Activated CD4-positive, alpha-beta T cell treated with anti-CD3 and anti-CD28 coated beads for 36 hours (primary cell): ENCODE data around the gene UBALD2. TPM values are rescaled to one million over a fixed set of nuclear protein-coding genes. Genes with fewer than 3 reads are reported as not detected.
A peak's percentile ranks its signal among the peaks of the same experiment; 100 is the strongest.
"Not testable (repeated sequence)": the region's sequence is repeated elsewhere in the genome, so short reads cannot be mapped to it uniquely, and the experiment has no call there.

ENCODE experiments used
- ATAC-seq: fragments of 200-7000 bp; cut with Tn5 transposase; one replicate; pipeline ENCODE4 v1.10.0; 2021; ENCODE audit warnings: mild to moderate bottlenecking, moderate library complexity
- CTCF ChIA-PET: fragments of 350-600 bp; sonication (Branson Sonifier 250); formaldehyde crosslinking; loops from one replicate; lab custom pipeline; 2021; ENCODE audit warnings: antibody characterized with exemption; lab: Charles Lee
- POLR2A ChIA-PET: fragments of 350-600 bp; sonication (Branson Sonifier 250); formaldehyde crosslinking; loops from one replicate; lab custom pipeline; 2021; ENCODE audit warnings: antibody characterized with exemption, inconsistent platforms; lab: Charles Lee
- DNase-seq: peaks from one replicate; pipeline ENCODE4 v3.0.0-alpha.2; 2020
- H3K27ac Mint-ChIP-seq: one replicate; pipeline ENCODE4 v1.8.0; 2021; ENCODE audit warnings: mixed read lengths
- H3K27me3 Mint-ChIP-seq: one replicate; pipeline ENCODE4 v1.8.0; 2021; ENCODE audit warnings: mixed read lengths
- H3K36me3 Mint-ChIP-seq: one replicate; pipeline ENCODE4 v1.8.0; 2021; ENCODE audit warnings: low read depth, mixed read lengths
- H3K4me1 Mint-ChIP-seq: one replicate; pipeline ENCODE4 v1.8.0; 2021; ENCODE audit warnings: mixed read lengths
- H3K4me3 Mint-ChIP-seq: one replicate; pipeline ENCODE4 v1.8.0; 2021; ENCODE audit warnings: mild to moderate bottlenecking, moderate library complexity, mixed read lengths
- H3K9me3 Mint-ChIP-seq: one replicate; pipeline ENCODE4 v1.8.0; 2021; ENCODE audit warnings: low read depth, mixed read lengths
- intact Hi-C, 2 experiments: fragments of 100-400 bp; cut with DNase I in 1 of 2; cut with micrococcal nuclease in 1 of 2; formaldehyde crosslinking; loops; one replicate each; pipeline versions ENCODE4 v1.14.2 to v1.15.1; 2022 to 2024; cut with DNase I, micrococcal nuclease
- total RNA-seq, 2 experiments: library from RNA; stranded (reverse); gene quantifications; one replicate each; pipeline ENCODE4 v1.2.3, GENCODE V29; 2021

Gene UBALD2
- total RNA-seq, 2 experiments from 2014 or later, result 299 to 639 TPM

DNA sequence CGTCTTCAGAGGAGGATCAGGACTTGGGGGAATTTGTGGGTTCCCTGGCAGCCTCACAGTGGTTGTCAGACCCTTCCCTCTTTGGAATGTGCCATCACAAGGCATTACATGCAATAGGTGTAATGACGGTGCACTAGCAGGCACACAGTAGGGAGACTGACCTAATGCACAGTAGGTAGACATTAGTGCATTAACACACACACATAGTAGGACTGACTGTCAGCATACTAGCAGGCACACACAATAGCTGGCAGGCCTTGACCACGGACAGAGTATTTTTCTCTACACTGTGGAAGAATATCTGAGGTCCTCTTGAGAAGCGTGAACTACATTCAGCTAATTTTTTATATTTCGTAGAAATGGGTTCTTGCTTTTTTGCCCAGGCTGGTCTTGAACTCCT, 10.9 kb upstream of the UBALD2 start:
- Mint-ChIP-seq H3K27me3 (no peaks in the 10 kb centered on the region), H3K27ac (no peak overlapping the region), H3K9me3 (no peaks in the 10 kb centered on the region), H3K4me1 (peaks cover 39% of the 10 kb centered on the region), H3K36me3 (no peaks in the 10 kb centered on the region), H3K4me3 (no peak overlapping the region)
- ChIA-PET POLR2A (interaction anchor here (0.7 to 3.1 kb wide), 3 partner anchors 13 to 48 kb away, joined by 3 to 36 read pairs (median 5); no protein-coding TSS in a partner anchor), CTCF (no interaction called here)
- DNase-seq, result no peak
- no peak for ATAC-seq
- intact Hi-C loops, result no loop called here

- intact Hi-C loops, result loop anchor here in 1 of 2 experiments (1.0 kb wide), 1 partner anchor 8 kb away; no protein-coding TSS in a partner anchor
- ChIA-PET CTCF (interaction anchor here (0.6 to 1.3 kb wide), 7 partner anchors 8 to 75 kb away, joined by 3 to 5 read pairs (median 3); no protein-coding TSS in a partner anchor), POLR2A (interaction anchor here (0.7 to 3.1 kb wide), 9 partner anchors 9 to 76 kb away, joined by 3 to 36 read pairs (median 7); partner anchors contain the start of gene UBALD2)
- no peaks in the 10 kb centered on the region for H3K9me3 Mint-ChIP-seq
- no peak for ATAC-seq
- H3K4me3 Mint-ChIP-seq, result no peak overlapping the region
- no peak for DNase-seq
- H3K27ac Mint-ChIP-seq, result peak overlapping the region; percentile 81
- H3K36me3 Mint-ChIP-seq, result no peaks in the 10 kb centered on the region
- H3K27me3 Mint-ChIP-seq, result no peaks in the 10 kb centered on the region
- H3K4me1 Mint-ChIP-seq, result peaks cover 39% of the 10 kb centered on the region
These were observed 9.2 kb upstream of the UBALD2 start for GRCh38 chr17:76255801-76256429.

- ATAC-seq (peak; percentile 75), DNase-seq (peak; percentile 61)
- H3K27me3 Mint-ChIP-seq, H3K36me3 Mint-ChIP-seq, H3K9me3 Mint-ChIP-seq: not testable (repeated sequence)
- intact Hi-C loops, result loop anchor here in 1 of 2 experiments (1.0 kb wide), 1 partner anchor 8 kb away; no protein-coding TSS in a partner anchor
- peaks cover 36% of the 10 kb centered on the region for H3K4me1 Mint-ChIP-seq
- peak overlapping the region; percentile 81 for H3K27ac Mint-ChIP-seq
- ChIA-PET POLR2A (interaction anchor here (0.7 to 3.1 kb wide), 10 partner anchors 8 to 77 kb away, joined by 3 to 36 read pairs (median 6); partner anchors contain the start of gene UBALD2), CTCF (interaction anchor here (0.6 to 1.3 kb wide), 8 partner anchors 9 to 76 kb away, joined by 3 to 5 read pairs (median 3); no protein-coding TSS in a partner anchor)
- H3K4me3 Mint-ChIP-seq, result peak overlapping the region; percentile 54
These were observed 8.6 kb upstream of the UBALD2 start for GRCh38 chr17:76256430-76257050.

- intact Hi-C loops, result loop anchor here (10.0 kb wide), 2 partner anchors 475 to 1195 kb away; partner anchors contain the start of genes MFSD11 (in 1 of the 2) and SRSF2 (in 1 of the 2)
- H3K27ac Mint-ChIP-seq, result no peak overlapping the region
- ChIA-PET POLR2A (no interaction called here), CTCF (interaction anchor here (1.0 to 1.7 kb wide), 2 partner anchors 8 to 68 kb away, joined by 4 to 6 read pairs; no protein-coding TSS in a partner anchor)
- ATAC-seq (no peak), DNase-seq (no peak)
- H3K4me1 Mint-ChIP-seq, result peaks cover 49% of the 10 kb centered on the region
- H3K27me3 Mint-ChIP-seq, result no peaks in the 10 kb centered on the region
- H3K4me3 Mint-ChIP-seq, result no peak overlapping the region
- H3K9me3 Mint-ChIP-seq, result no peaks in the 10 kb centered on the region
- H3K36me3 Mint-ChIP-seq, result no peaks in the 10 kb centered on the region
These were observed 4.9 kb upstream of the UBALD2 start for GRCh38 chr17:76260220-76260619.

DNA sequence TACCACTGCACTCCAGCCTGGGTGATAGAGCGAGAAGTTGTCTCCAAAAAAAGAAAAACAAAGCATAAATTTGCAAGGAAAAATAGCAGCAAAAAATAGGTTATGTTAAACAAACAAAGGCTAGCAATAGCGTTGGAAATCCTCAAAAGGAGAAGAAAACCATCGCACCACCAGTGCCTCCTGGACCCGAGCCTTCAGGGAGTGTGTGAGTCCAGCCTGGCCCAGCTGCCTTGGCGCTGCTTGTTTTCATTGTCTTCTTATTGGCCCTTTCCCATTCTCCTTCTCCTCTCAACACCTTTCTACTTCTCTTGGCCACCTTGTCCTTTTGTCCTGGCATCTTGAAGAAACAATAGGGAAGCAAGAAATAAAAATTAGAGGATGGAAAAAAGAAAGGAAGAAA, 4.5 kb upstream of the UBALD2 start:
- Mint-ChIP-seq H3K36me3 (no peaks in the 10 kb centered on the region), H3K9me3 (no peaks in the 10 kb centered on the region), H3K4me3 (no peak overlapping the region), H3K27ac (peak overlapping the region; percentile 10), H3K27me3 (no peaks in the 10 kb centered on the region), H3K4me1 (peaks cover 45% of the 10 kb centered on the region)
- ChIA-PET POLR2A (no interaction called here), CTCF (interaction anchor here (1.0 to 1.7 kb wide), 3 partner anchors 9 to 68 kb away, joined by 4 to 6 read pairs (median 4); no protein-coding TSS in a partner anchor)
- intact Hi-C loops, result loop anchor here (10.0 kb wide), 2 partner anchors 474 to 1194 kb away; partner anchors contain the start of genes MFSD11 (in 1 of the 2) and SRSF2 (in 1 of the 2)
- ATAC-seq (no peak), DNase-seq (no peak)

DNA sequence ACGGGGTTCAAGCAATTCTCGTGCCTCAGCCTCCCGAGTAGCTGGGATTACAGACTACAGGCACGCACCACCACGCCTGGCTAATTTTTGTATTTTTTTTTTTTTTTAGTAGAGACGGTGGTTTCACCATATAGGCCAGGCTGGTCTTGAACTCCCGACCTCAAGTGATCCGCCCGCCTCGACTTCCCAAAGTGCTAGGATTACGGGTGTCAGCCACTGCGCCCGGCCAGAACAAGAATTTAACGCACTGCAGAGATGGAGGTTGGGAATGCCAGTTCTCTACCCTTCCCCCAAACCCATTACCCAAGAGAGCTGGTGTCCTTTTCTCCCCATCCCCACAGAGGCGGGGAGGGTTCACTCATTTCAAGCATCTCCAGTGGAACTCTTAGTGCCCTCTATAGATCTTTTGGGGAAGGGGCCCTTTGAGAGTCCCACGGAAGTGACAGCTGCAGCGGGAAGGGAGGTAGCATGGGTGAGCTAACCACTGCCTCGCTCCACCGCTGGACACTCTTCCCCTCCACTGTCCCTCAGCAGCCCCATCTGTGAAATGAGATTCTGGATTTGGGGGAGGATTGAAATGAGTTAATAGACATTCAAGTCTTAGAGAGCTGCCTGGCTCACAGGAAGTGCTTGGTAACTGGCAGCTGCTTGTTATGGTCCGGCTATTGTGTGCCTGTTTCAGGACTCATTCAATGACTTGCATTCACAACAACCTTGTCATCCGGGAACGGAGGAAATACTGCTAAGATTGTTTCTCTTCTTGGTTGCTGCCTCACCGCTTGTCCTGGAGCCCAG, 3.5 kb upstream of the UBALD2 start:
- Mint-ChIP-seq H3K27ac (peak overlapping the region; percentile 85), H3K4me3 (peak overlapping the region; percentile 8), H3K9me3 (no peaks in the 10 kb centered on the region), H3K36me3 (peaks cover 9% of the 10 kb centered on the region), H3K27me3 (no peaks in the 10 kb centered on the region), H3K4me1 (peaks cover 35% of the 10 kb centered on the region)
- POLR2A ChIA-PET, result interaction anchor here (0.6 to 0.9 kb wide), 4 partner anchors 10 to 482 kb away, joined by 3 to 6 read pairs (median 3); no protein-coding TSS in a partner anchor
- CTCF ChIA-PET, result interaction anchor here (0.6 to 1.7 kb wide), 9 partner anchors 10 to 1673 kb away, joined by 3 to 6 read pairs (median 4); no protein-coding TSS in a partner anchor
- peak; percentile 54 for DNase-seq
- intact Hi-C loops, result loop anchor here (10.0 kb wide), 2 partner anchors 473 to 1193 kb away; partner anchors contain the start of genes MFSD11 (in 1 of the 2) and SRSF2 (in 1 of the 2)
- no peak for ATAC-seq

GRCh38 chr17:76262732-76263344, 2.3 kb upstream of the UBALD2 start:
- H3K4me1 Mint-ChIP-seq, result peaks cover 35% of the 10 kb centered on the region
- intact Hi-C loops, result loop anchor here (10.0 kb wide), 2 partner anchors 472 to 1192 kb away; partner anchors contain the start of genes MFSD11 (in 1 of the 2) and SRSF2 (in 1 of the 2)

DNA sequence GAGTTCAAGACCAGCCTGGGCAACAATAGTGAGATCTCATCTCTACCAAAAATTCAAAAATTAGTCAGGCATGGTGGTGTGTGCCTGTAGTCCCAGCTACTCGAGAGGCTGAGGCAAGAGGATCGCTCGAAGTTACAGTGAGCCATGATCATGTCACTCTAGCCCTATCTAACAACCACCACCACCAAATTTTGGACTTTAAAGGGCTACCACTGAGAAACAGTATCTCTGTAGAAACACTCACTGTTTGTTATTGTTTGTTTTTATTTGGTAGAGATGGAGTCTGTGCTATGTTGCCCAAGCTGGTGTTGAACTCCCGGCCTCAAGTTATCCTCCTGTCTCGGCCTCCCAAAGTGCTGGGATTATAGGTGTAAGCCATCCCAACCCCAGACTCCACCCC, 1.3 kb upstream of the UBALD2 start:
- H3K4me3 Mint-ChIP-seq, result peak overlapping the region; percentile 54
- H3K9me3 Mint-ChIP-seq, result no peaks in the 10 kb centered on the region
- ChIA-PET POLR2A (interaction anchor here (0.7 to 2.8 kb wide), 12 partner anchors 9 to 192 kb away, joined by 3 to 28 read pairs (median 7); partner anchors contain the start of gene SRP68), CTCF (interaction anchor here (0.6 to 3.4 kb wide), 17 partner anchors 12 to 480 kb away, joined by 3 to 21 read pairs (median 5); no protein-coding TSS in a partner anchor)
- ATAC-seq (no peak), DNase-seq (no peak)
- H3K27me3 Mint-ChIP-seq, result no peaks in the 10 kb centered on the region
- H3K27ac Mint-ChIP-seq, result peak overlapping the region; percentile 85
- peaks cover 32% of the 10 kb centered on the region for H3K36me3 Mint-ChIP-seq
- intact Hi-C loops, result loop anchor here (1.0 to 10.0 kb wide), 9 partner anchors 8 to 1191 kb away; partner anchors contain the start of genes JMJD6 (in 1 of the 2), METTL23 (in 1 of the 2), MFSD11 (in 1 of the 2) and RNF157 (in 1 of the 2)
- H3K4me1 Mint-ChIP-seq, result peaks cover 41% of the 10 kb centered on the region

More at GRCh38 chr17:76262732-76263344, 2.3 kb upstream of the UBALD2 start:
- Mint-ChIP-seq H3K9me3 (no peaks in the 10 kb centered on the region), H3K36me3 (peaks cover 21% of the 10 kb centered on the region), H3K27ac (peak overlapping the region; percentile 85), H3K4me3 (peak overlapping the region; percentile 53), H3K27me3 (no peaks in the 10 kb centered on the region)
- CTCF ChIA-PET, result interaction anchor here (0.9 to 3.4 kb wide), 12 partner anchors 15 to 249 kb away, joined by 3 to 21 read pairs (median 4); no protein-coding TSS in a partner anchor
- POLR2A ChIA-PET, result interaction anchor here (0.6 to 2.8 kb wide), 5 partner anchors 11 to 191 kb away, joined by 3 to 19 read pairs (median 5); partner anchors contain the start of gene SRP68
- ATAC-seq (no peak), DNase-seq (peak; percentile 49)

DNA sequence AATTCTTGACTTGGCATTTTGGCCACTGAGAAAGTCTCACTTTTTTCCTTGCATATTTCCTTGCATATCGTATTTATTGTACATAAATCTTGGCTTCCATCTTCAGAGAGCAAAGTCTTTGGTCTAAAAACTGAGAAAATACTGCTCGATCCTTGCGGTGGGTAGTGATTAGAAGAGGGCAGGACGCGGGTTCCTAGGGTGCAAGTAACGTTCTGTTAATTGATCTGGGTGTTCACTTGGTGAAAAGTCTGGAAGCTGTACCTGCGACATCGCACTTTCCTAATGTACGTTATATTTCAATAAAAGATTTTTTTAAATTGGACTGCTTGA, 758 bp upstream of the UBALD2 start:
- intact Hi-C loops, result loop anchor here (1.0 to 10.0 kb wide), 9 partner anchors 8 to 1190 kb away; partner anchors contain the start of genes JMJD6 (in 1 of the 2), METTL23 (in 1 of the 2), MFSD11 (in 1 of the 2) and RNF157 (in 1 of the 2)
- CTCF ChIA-PET, result interaction anchor here (0.7 to 3.4 kb wide), 15 partner anchors 8 to 83 kb away, joined by 3 to 21 read pairs (median 5); no protein-coding TSS in a partner anchor
- H3K4me3 Mint-ChIP-seq, result peak overlapping the region; percentile 54
- peaks cover 37% of the 10 kb centered on the region for H3K36me3 Mint-ChIP-seq
- DNase-seq (peak; percentile 45), ATAC-seq (peak; percentile 0)
- no peaks in the 10 kb centered on the region for H3K9me3 Mint-ChIP-seq
- H3K27ac Mint-ChIP-seq, result peak overlapping the region; percentile 85
- no peaks in the 10 kb centered on the region for H3K27me3 Mint-ChIP-seq
- POLR2A ChIA-PET, result interaction anchor here (0.5 to 5.1 kb wide), 22 partner anchors 8 to 486 kb away, joined by 3 to 29 read pairs (median 5); partner anchors contain the start of genes EXOC7 and SRP68
- H3K4me1 Mint-ChIP-seq, result peaks cover 46% of the 10 kb centered on the region
